Tongue (tissue), 2 donors: ENCODE measurements around the gene OLIG1. TPM values are rescaled to one million over a fixed set of nuclear protein-coding genes. Genes with fewer than 3 reads are reported as not detected.

Source experiments
- DNase-seq: peaks from one replicate; pipeline ENCODE4 v3.0.0-alpha.2; 2015
- total RNA-seq: library from RNA; depleted of rRNA; stranded (reverse); fragments of >200 nt; gene quantifications from one replicate; pipeline ENCODE4 v1.2.3, GENCODE V29; 2014

Gene OLIG1
- total RNA-seq, 1 donor from 2014 or later, result 0.41 TPM

DNA sequence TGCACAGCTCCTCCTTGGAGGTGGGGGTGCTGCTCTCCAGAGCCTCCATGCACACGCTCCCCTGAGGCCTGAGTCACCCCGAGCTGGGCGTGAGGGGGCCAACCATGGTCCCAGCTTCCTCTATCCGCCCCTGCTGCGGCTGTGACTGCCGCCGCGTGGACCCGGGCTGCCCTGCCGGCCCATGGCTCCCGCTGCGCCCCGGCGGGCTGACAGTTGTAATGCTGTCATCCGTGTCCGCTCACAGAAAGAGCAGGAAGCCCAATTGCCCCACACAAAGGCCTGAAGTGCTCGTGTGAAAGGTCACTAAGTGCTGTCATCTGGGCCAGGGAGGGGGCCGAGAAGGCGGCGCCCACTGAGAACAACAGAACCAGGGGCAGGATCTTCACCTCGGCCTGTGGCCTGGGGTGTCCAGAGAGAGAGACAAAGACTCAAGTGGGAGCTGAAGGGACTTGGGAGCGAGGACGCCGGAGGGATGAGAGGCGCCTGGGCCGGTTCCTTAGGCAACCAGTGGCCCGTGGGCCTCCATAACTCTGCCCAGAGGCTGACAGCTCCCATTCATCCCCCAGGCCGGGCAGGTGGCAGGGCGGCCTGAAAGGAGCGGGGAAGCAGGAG lies 31.5 kb downstream of the OLIG1 start:
- no peak for DNase-seq

DNA sequence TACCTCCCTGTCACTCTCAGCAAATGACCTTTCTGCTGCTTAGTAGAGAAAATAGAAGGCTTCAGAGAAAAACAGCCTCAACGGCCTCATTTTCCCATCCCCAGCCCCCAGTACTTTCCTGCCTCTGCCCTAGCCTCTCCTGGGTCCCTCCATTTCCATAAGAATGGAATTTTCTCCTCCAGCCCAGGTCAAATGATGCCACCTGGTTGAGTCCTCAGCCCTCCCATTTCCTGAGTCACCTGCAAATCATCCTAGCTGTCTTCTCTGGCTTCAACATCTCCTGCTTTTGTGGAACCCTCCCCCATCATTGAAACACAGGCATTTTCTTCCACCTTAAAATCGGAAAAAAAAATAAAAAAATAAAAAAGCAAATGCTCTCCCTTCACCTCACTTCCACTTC lies 35.1 kb downstream of the OLIG1 start:
- no peak for DNase-seq

DNA sequence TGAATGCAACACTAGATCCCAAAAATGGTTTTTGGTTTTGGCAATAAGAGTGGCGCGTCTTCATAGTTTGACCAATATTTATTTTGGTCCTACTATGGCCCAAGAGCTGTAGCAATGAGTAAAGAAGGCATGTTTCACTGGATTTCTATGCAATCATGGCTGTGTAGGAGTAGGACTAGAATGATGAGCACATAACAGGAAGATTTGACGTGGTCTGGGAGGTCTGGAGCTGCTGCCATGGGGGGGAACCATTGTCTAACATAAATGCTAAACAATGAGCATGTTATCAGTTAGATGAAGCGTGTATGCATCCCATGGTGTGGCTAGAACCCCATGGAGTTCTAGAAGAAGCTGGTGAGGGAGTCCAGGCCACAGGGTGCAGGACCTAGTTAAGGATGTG lies 38.3 kb downstream of the OLIG1 start:
- DNase-seq, result no peak

DNA sequence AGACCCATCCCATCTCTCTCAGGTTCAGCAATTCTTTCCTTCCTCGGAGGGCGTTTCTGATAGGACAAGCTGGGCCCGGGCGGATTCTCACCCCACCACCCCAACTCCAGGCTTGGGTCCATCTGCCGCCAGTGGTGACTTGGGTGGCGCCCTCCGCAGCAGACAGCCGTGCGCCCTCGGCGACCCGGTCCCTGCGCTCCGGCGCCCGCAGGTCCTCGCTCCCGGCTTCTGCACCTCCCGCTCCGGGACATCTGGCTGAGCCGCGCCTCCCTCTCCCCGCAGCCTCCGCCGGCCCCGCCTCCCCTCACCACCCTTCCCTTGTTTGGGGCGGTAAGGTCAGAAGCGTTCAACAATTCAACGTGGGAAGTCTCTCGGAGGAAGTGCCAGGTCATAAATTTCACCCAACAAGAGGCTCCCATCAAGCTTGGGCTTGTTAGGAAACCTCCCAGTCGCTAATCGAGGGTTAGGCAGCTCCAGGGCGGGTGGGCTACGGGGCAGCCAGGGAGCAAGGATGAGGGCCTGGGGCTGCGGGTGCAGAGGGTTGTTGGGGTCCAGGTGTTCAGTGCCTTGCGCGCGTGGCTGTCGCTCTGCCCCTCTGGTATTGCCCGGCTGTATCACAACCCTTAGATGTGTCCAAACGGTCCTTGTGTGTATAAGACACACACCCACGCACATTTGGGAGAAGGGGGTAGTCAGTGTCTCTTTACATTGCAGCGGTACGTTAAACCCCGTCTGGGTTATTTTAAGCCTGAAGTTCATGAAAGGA lies 39.8 kb downstream of the OLIG1 start:
- DNase-seq, result peak; percentile 24

DNA sequence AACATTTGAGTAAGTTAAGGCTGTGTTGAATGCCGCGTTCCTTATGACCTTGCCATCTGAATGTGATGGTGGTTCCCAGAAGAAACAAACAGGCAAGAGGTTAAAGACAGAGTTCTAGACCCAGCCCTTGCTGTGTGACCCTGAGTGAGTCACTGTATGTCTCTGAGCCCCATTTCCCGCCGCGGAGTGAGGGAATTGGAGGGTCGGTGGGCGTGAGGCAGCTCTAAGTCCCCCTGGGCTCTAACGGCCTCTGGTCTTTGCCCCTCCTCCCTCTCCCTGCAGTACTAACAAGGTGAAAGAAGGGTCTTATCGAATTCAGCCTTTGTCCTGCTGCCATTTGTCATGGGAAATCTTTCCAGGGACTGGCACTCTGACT lies 40.4 kb downstream of the OLIG1 start:
- no peak for DNase-seq

DNA sequence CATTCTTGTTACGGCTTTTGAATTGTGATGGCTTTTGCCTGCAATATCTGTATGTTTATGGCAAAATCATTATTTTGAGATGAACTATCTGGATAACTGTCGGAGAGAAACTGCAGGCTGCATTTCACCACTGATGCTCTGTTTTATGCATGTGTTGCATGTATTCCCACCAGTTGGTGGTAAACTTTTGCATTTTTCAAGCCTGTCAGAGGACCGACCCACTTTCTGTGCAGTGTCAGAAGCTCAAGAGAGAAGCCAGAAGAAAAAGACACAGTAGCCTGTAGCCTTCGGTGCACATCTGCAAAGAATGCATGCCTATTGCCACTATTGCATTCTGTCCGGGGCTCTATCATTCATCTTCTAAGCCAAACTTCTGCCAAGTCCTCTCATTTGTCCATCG lies 41.6 kb downstream of the OLIG1 start:
- no peak for DNase-seq

DNA sequence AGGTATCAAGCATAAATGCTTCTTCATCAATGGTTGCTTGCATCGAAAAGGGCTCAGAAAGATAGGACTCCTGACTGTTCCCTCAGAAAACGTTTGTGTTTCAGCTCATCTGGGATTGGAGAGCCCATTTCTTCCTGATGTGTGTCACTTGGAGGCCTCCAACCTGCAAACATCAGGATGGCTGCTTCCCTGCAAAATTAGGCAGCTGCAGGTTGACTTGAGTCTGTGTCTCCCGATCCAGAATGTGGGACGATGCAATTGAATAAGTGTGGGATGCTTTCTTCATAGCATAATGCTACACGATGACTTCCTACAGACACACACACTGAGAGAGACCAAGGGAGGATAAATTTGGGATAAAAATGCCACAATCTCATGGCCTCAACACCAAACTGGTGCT lies 42.2 kb downstream of the OLIG1 start:
- DNase-seq, result no peak

DNA sequence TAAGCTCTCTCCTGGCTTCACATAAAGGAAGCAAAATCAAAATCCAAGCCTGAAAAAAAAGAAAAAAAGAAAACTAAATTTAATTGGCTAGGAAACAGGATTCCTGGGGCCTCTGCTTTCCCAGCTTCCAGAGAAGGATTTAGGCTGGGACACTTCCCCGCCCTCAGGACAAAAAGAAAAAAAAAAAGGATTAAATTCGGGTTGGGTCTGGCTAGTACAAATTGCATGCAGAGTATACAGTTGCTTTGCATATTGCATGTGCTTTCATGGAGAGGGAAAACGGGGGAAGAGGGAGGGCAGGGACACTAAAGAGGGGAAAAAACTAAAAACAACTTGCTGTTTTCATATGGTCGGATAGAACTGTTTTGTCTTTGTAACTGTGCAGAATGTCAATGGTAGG lies 42.7 kb downstream of the OLIG1 start:
- DNase-seq, result no peak

DNA sequence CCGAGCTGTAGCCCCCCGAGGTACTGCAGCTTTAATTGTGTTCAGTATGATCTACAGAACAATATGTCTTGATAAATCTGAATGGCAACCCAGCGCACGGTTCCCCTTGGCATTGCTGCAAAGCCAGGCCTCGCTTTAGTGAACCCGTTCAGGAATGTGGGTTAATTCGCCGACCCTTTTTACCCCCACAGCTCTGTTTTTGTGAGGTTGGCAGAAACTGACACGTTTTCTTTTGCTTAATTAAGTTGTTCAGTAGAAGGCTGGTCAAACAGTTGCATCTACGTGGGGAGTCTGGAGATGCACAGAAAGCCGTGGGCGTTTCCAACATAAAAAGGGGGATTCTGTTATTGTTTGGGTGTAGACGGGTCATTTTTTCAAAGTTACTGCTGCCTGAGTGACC lies 43.2 kb downstream of the OLIG1 start:
- DNase-seq, result no peak

DNA sequence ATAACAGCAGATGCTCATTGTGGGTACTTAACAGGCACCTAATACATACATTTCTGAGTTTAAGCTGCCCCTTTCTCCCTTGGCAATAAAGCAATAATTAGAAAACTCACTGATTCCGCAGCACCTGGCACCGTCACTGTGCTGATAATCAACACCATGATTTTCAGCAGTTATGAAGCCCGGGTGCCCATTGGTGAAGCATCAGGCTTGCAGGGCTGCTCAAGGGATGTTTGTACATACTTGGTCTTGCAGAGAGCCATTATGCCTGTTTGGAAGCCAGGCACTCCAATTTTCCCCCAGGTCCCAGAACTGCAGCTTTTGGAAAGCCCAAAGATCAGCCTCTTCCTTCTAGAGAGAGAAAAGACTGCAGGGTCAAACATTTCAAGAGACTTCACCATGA lies 44.3 kb downstream of the OLIG1 start:
- no peak for DNase-seq

DNA sequence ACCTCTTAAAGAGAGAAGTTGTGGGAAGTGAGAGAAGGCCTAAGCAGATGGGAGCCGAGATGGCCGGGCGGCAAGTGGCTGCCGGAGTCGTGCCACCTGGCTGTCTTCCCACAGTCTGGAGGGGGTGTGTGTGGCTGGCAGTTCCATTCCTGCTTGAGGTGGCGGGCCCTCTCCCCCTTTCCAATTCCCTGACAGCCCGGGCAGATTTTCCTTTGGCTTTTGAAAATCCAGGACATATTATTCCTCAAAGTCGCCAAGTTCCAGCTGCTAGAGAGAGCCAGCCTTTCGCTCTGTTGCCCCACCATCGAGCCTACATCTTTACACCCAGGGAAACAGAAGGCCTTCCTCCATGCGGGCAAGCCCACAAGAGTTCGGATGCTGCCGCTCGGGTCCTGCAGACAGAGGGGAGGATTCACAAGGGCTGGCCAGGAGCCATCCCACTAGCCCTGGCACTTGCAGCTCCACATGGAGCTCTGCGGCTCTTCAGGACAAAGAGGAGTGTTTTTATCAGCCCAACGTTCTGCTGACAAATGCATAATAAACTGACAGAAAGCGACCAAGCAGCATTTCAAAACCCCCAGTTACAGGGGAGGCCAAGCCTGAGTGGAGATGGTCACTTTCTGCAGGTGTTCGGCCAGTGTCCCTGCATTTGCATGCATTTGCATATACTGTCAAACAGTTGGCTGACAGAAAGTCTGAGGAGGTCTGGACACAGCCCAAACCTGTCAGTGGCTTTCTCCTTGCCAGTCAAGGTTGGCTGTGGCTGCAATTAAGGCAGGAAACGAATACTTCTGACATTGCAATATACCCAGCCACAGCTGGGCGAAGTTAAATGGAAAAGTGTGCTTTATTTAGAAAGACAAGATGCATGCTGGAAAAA lies 45.9 kb downstream of the OLIG1 start:
- peak; percentile 48 for DNase-seq

DNA sequence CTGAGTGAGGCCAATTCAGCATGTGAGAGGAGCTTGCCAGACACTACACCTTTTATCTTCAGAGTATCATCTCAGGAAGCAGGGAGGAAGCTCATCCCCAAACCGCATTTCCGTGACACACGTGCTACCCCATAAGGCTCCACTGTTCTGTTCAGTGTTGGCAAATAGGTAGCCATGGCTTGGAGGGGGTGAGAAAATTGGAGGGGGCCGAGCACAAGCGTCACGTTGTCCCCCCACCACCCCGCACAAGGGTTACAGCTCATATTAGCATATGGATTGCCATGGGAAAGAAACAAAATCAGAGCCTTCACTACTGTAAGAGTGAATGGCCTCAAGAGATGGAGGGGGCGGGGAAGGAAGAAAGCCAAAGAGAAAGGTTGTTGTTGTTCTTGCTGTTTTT lies 46.7 kb downstream of the OLIG1 start:
- DNase-seq, result no peak

DNA sequence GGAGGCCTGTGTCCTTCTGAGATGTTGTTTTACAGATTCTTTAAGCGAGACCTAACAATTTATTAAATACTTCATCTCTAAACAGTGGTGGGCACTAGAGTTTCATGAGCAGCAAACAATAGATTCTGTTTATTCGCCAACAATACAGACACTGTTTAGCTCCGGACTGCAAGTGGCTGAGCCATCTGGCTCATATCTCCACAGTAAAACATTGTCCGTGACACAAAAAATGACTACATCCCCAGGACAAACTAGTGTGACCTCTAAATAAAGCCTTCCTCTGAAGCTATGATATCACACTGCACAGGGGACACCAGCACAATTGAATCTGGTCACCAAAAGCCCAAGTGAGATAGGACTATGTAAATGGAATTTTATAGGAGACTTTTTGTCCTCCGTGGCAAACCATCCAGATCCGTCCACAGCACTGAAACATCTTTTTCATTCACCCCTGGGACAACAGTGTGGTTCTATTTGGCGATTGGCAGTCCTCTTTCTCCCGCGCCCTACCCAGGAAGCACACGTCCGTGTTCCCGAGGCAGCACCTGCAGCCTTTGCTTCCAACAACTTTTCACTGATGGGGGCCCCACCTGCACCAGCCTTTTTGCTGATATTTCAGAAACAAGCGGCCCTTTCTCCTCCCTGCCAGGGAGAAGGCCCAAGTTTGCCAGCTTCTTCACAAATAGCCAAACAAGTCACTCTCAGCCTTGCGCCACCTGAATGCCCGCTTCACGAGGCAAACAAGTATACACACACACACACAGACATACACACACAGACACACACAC lies 47.4 kb downstream of the OLIG1 start:
- DNase-seq, result peak; percentile 51

Other genes with a start within 250 kb of the OLIG1 start
- not detected for gene OLIG2, start 44.2 kb upstream of the OLIG1 start, total RNA-seq
- 10.4 TPM for gene IFNAR2, start 159.8 kb downstream of the OLIG1 start, total RNA-seq
- 23.0 TPM for gene IL10RB, start 196.2 kb downstream of the OLIG1 start, total RNA-seq